Natural killer cell (primary cell): ENCODE results near the gene RTP5. TPM values are rescaled to one million over a fixed set of nuclear protein-coding genes. Genes with fewer than 3 reads are reported as not detected.

Experiments
- ATAC-seq, 3 donors: fragments of 150-1000 bp in 2 of 3; fragments of 200-7000 bp in 1 of 3; cut with Tn5 transposase; 1 replicate in 1 of 3; 2 replicates in 2 of 3; pipeline ENCODE4 v1.10.0; 2021; ENCODE audit warnings: mild to moderate bottlenecking in 2 of 3, moderate library complexity in 2 of 3
- DNase-seq, 2 donors: peaks; one replicate each; pipeline versions ENCODE4 v3.0.0 to v3.0.0-alpha.2; 2013 to 2021; ENCODE audit warnings: mixed read lengths in 1 of 2
- H3K27ac ChIP-seq: one replicate; pipeline ENCODE4 v1.5.1; 2013; ENCODE audit warnings: mild to moderate bottlenecking, low read length
- H3K27me3 ChIP-seq: one replicate; pipeline ENCODE4 v1.6.1; 2013; ENCODE audit warnings: low read length; ENCODE audit not compliant: control insufficient read depth, insufficient read depth
- H3K36me3 ChIP-seq: one replicate; pipeline ENCODE4 v1.6.1; 2013; ENCODE audit warnings: low read length; ENCODE audit not compliant: control insufficient read depth, insufficient read depth
- H3K4me1 ChIP-seq: one replicate; pipeline ENCODE4 v1.6.1; 2013; ENCODE audit warnings: low read length; ENCODE audit not compliant: control insufficient read depth, insufficient read depth
- H3K4me3 ChIP-seq: one replicate; pipeline ENCODE4 v1.5.1; 2013; ENCODE audit warnings: low read length
- H3K9me3 ChIP-seq: one replicate; pipeline ENCODE4 v1.6.1; 2013; ENCODE audit warnings: low read length; ENCODE audit not compliant: control insufficient read depth, insufficient read depth
- H3K27ac Mint-ChIP-seq, 2 donors: one replicate each; pipeline ENCODE4 v1.8.0; 2022; ENCODE audit warnings: mild to moderate bottlenecking in 2 of 2, mixed read lengths in 2 of 2, moderate library complexity in 1 of 2
- H3K27me3 Mint-ChIP-seq, 2 donors: one replicate each; pipeline ENCODE4 v1.8.0; 2022; ENCODE audit warnings: low read depth in 2 of 2, mixed read lengths in 2 of 2
- H3K36me3 Mint-ChIP-seq: one replicate; pipeline ENCODE4 v1.8.0; 2022; ENCODE audit warnings: mixed read lengths
- H3K4me1 Mint-ChIP-seq, 2 donors: one replicate each; pipeline ENCODE4 v1.8.0; 2022; ENCODE audit warnings: mixed read lengths in 2 of 2
- H3K4me3 Mint-ChIP-seq: one replicate; pipeline ENCODE4 v1.8.0; 2022; ENCODE audit warnings: mild to moderate bottlenecking, moderate library complexity, mixed read lengths
- H3K9me3 Mint-ChIP-seq, 2 donors: one replicate each; pipeline ENCODE4 v1.8.0; 2022; ENCODE audit warnings: mixed read lengths in 2 of 2
- CTCF ChIP-seq: fragments of 200-600 bp; IDR thresholded peaks from one replicate; pipeline ENCODE4 v1.8.0; 2022; ENCODE audit warnings: antibody characterized with exemption
- WGBS: methylation state at CpG from one replicate; pipeline ENCODE4 v1.1.7; 2013; ENCODE audit warnings: missing lambda C conversion rate; ENCODE audit not compliant: insufficient coverage; 5-methylcytosine and 5-hydroxymethylcytosine counted together
- intact Hi-C: fragments of 100-400 bp; cut with micrococcal nuclease; formaldehyde crosslinking; loops from one replicate; pipeline ENCODE4 v1.14.2; 2022
- total RNA-seq, 4 donors: library from RNA; stranded (reverse); fragments of 120-200 nt in 1 of 4; gene quantifications; one replicate each; pipeline versions ENCODE4 v1.2.3 to v1.2.4, GENCODE V29; 2013 to 2022

Gene RTP5
- total RNA-seq, 3 donors from 2014 or later (not counting 1 experiment from before 2014, with no cell fraction given): 0.47 to 1.7 (median 0.68) TPM

GRCh38 chr2:241842067-241842415 is 27.5 kb upstream of the RTP5 start:
- ATAC-seq (no peak), DNase-seq (peak in 1 of 2 donors; percentile 14)
- Histone ChIP-seq H3K9me3 (no peaks in the 10 kb centered on the region), H3K27me3 (peaks cover 7% of the 10 kb centered on the region), H3K4me1 (peaks cover 35% of the 10 kb centered on the region), H3K27ac (no peak overlapping the region), H3K36me3 (no peaks in the 10 kb centered on the region), H3K4me3 (no peak overlapping the region)
- 97% methylated on average over 7 of the region's 11 CpGs for WGBS
- Mint-ChIP-seq H3K27me3 (peaks cover 26 to 28% of the 10 kb centered on the region in 2 donors), H3K4me1 (peaks cover 46 to 47% of the 10 kb centered on the region in 2 donors), H3K9me3 (no peaks in the 10 kb centered on the region), H3K36me3 (no peaks in the 10 kb centered on the region), H3K4me3 (no peak overlapping the region), H3K27ac (peak overlapping the region in 1 of 2 donors; percentile 92)
- intact Hi-C loops: loop anchor here (2.0 kb wide), 1 partner anchor 79 kb away; no protein-coding TSS in a partner anchor
- TF ChIP-seq CTCF: no peak

DNA sequence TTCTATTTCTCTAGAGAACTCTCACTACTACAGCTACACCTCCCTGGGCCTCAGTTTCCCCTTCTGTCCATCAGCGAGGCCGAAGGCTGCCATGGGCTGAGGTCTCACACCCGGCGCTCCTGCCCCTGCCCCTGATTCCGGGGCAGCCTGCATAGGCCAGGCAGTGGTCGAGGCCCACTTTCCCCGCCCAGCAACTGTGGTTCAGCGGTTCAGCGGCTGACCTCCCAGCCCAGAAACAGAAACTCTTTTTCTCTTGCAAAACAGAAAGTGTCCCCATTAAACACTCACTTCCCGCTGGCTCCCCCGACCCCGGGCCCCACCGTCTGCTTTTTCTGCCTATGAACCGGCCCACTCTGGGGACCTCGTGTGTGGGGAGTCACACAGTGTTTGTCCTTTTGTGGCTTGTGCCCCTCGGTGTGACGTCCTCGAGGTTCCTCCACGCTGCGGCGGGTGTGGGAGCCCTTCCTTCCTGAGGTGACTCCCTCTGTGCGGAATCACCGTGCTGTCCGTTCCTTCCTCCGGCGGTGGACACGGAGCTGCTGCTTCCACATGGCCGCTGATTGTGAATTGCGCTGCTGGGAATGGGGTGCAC is 26.8 kb upstream of the RTP5 start:
- H3K4me1 Mint-ChIP-seq: peaks cover 46 to 47% of the 10 kb centered on the region in 2 donors
- Histone ChIP-seq H3K9me3 (no peaks in the 10 kb centered on the region), H3K27ac (peak overlapping the region; percentile 59), H3K27me3 (peaks cover 2% of the 10 kb centered on the region), H3K4me1 (peaks cover 35% of the 10 kb centered on the region), H3K4me3 (peak overlapping the region; percentile 37), H3K36me3 (no peaks in the 10 kb centered on the region)
- no peak for TF ChIP-seq CTCF
- peak; percentile 61 to 68 for DNase-seq
- peaks cover 21 to 22% of the 10 kb centered on the region in 2 donors for H3K27me3 Mint-ChIP-seq
- peak; percentile 66 to 78 (median 71) for ATAC-seq
- peak overlapping the region; percentile 92 for H3K27ac Mint-ChIP-seq
- H3K4me3 Mint-ChIP-seq: peak overlapping the region; percentile 93
- H3K9me3 Mint-ChIP-seq: no peaks in the 10 kb centered on the region
- no peaks in the 10 kb centered on the region for H3K36me3 Mint-ChIP-seq
- intact Hi-C loops: loop anchor here (2.0 kb wide), 1 partner anchor 80 kb away; no protein-coding TSS in a partner anchor
- 3% methylated on average over 29 of the region's 29 CpGs for WGBS

- Mint-ChIP-seq H3K27me3 (peaks cover 14 to 19% of the 10 kb centered on the region in 2 donors), H3K4me3 (peak overlapping the region; percentile 93), H3K9me3 (no peaks in the 10 kb centered on the region), H3K27ac (peak overlapping the region; percentile 92), H3K36me3 (no peaks in the 10 kb centered on the region), H3K4me1 (peaks cover 46 to 47% of the 10 kb centered on the region in 2 donors)
- DNase-seq: no peak
- no peaks in the 10 kb centered on the region for H3K27me3 ChIP-seq
- TF ChIP-seq CTCF: no peak
- WGBS: 32% methylated on average over 42 of the region's 52 CpGs
- peak overlapping the region; percentile 37 for H3K4me3 ChIP-seq
- H3K27ac ChIP-seq: peak overlapping the region; percentile 59
- intact Hi-C loops: loop anchor here (2.0 kb wide), 2 partner anchors 25 to 81 kb away; partner anchors contain the start of gene RTP5
- peak; percentile 2 to 9 (median 3) for ATAC-seq
- peaks cover 35% of the 10 kb centered on the region for H3K4me1 ChIP-seq
- H3K9me3 ChIP-seq: no peaks in the 10 kb centered on the region
- H3K36me3 ChIP-seq: no peaks in the 10 kb centered on the region
Measured at GRCh38 chr2:241843321-241844065, 26.0 kb upstream of the RTP5 start.
